HUDEP-2 (cell line): Measurements from ENCODE around the gene NELL1.

Experiments used
- DNase-seq, 76 experiments: peaks; one replicate each; lab custom pipeline; 2025; ENCODE audit not compliant: unreplicated experiment in 76 of 76; lab: John Stamatoyannopoulos, UW

Gene NELL1

GRCh38 chr11:20864628-20865027, 195.2 kb downstream of the NELL1 start:
- DNase-seq = no peak

GRCh38 chr11:20865161-20865560, 195.8 kb downstream of the NELL1 start:
- DNase-seq = no peak

DNA sequence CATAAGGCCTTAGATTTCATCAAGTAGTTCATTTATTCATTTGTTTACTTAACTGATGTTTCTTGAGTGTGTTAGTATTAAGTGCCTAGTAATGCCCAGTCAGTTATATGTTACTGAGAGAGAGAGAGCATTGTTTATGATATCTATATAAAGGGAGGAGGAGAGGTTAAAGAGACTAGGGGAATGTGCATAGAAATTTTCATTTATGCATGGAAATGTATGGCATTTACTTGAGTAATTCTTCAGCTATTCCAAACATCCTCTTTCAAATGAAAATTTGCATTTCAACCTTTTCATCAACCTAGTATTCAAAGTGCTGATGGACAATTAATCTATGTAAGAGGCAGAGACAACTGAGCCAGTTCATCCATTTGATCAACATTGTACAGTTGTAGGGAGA, 199.7 kb downstream of the NELL1 start:
- DNase-seq = no peak

GRCh38 chr11:20873054-20873453, 203.7 kb downstream of the NELL1 start:
- DNase-seq = peak in 31 of 76 experiments; percentile 1 to 59 (median 19)

DNA sequence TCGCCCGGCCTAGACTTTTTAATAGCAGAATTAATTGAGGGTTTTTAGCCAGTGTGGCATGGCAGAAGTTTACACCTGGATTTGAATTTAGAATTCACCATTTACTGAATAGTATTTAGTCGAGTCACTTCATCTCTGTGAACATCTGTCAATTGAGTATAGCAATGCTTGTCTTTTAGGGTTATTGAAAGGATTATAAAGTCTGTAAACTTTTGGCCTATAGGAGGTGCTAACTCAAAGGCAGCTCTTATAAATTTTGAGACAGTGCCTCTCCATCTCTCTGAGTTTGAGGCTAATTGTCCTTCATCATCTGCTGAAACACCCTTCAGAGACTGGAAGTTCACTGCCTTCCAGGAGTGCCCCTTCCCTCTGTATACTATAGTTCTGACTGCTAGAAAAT, 205.0 kb downstream of the NELL1 start:
- no peak for DNase-seq

DNA sequence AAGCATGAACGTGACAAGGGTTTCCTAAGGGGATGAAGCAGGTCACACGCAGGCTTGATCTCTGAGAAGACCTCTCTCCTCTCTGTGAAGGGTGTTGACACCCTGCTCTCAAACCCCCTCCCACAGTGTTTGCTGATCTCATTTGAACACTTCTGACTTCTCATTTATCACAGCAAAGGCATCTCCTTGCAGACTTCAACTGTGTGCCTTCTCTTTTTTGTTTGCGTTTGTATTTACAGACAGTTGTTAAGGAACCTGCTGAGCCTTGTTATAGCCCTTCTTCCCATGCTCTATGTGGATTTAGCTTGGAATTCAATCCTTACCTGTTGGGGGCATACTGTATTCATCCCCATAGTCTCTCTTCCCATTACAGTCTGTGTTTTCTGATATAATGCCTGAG, 206.5 kb downstream of the NELL1 start:
- DNase-seq = no peak

GRCh38 chr11:20876738-20877137, 207.4 kb downstream of the NELL1 start:
- DNase-seq = no peak

- no peak for DNase-seq
These were observed 210.7 kb downstream of the NELL1 start for GRCh38 chr11:20880094-20880493.

DNA sequence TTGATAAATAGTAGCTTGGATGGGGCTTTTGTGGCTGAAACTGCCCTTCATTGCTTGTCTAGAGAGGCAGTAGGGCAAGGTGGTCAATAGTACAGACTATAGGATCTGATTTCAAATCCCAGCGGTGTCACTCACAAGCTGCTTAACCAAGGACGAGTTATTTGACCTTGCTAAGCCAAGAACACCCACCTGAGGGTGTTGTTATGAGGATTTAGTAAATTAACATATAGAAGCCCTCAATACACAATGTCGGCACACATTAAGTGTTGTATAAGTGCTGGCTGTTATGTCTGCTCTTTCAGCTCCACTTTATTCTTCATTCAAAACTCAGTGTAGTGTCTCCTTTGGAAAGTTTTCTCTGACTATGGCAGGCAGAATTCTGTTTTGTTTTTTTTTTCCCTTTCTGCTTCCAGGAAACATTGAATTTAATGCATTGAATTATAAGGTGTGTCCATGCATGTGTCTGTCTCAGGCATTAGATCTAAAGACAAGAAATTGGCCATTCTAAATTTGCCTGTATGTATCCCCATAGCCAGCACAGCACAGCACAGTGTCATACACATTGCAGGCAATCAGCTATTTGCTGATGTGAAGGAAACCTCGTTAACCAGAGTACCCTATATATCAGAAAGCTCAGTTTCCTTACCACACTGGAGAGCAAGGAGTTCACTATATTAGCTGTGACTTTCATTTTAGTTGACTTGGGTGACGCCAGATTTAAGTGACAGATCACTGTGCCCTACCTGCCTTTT, 212.1 kb downstream of the NELL1 start:
- no peak for DNase-seq

GRCh38 chr11:20887137-20887536, 217.8 kb downstream of the NELL1 start:
- DNase-seq = no peak

DNA sequence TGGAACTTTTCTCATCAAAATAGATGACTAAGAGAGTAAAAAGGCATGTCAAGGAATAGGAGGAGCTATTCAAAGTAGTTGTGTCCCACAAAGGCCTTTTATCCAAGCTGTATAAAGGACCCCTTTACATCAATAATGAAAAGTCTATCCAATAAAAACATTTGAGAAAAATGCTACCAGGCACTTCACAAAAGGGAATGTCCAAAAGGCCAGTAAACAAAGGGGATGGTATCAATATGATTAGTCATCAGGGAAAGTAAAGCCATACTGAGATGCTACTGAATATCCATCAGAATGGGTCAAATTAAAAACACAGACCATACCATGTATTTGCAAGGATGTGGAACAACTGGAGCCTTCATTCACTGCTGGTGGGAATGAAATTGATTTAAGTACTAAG, 224.9 kb downstream of the NELL1 start:
- no peak for DNase-seq

- DNase-seq = peak in 9 of 76 experiments; percentile 0 to 38 (median 5)
These were observed 240.8 kb downstream of the NELL1 start for GRCh38 chr11:20909995-20910726.

GRCh38 chr11:20910733-20911132, 241.3 kb downstream of the NELL1 start:
- no peak for DNase-seq

- no peak for DNase-seq
These were observed 242.9 kb downstream of the NELL1 start for GRCh38 chr11:20912065-20912821.

DNA sequence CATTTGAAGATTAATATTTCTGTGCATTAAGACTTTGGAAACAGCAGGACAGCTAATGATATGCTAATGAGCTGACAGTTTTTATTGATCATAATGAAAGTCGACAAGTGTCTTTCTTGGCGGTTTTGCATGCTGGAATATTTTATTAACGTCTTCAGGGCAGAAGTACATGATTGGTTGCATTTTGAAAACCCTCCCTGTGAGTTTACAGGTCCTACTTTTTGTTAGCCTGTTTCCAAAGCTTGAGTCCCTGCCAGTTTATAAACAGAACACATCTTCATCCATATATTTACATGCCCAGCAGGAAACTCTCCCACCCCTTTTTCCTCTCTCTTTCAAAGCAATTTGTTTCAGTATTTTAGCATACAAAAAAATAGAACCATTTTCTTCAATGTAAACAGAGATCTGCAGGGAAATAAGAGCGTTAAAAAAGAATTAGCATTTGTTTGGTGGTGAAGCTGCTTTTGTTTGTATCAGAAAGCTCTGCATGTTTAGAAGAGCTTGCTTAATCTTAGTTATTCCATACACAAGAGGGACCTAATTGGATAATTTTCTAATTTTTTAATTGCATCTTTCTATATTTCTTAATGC, 243.6 kb downstream of the NELL1 start:
- no peak for DNase-seq

DNA sequence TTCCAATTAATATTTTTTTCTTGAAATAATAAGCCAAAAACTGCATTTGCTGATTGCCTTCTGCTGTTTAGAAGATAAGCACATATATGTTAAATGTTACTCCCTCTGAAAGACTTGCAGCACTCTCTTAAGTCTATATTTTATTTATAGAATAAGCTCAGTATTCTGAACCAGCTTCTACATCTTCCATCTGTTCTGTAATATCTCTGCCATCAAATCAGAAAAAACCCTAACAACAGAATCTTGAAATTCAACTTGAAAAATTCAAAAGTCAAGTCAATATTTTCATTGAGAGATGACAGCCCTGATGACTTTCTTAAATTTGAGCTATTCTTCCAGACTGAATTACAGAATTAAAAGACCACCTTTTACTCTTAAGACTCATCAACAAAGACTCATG, 247.9 kb downstream of the NELL1 start:
- no peak for DNase-seq

GRCh38 chr11:20926799-20927540, 257.6 kb downstream of the NELL1 start:
- DNase-seq = no peak

DNA sequence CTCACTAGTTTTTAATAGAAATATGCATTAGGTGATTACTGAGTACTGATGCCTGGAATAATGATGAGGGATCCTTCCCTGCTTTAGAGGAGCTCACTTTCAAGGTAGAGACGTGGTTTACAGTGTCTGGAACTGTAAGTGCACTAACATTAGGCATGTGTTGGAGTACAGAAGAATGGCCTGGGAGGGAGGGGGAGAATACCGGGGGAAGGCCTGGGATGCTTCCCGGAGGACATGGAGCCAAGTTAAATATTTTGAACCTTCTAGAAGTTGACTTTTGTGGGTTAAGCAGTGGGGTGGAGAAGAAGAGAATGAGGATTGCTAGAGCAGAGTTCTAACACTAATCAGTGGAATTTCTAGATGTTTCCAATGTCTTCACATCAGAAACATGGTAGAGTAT, 261.6 kb downstream of the NELL1 start:
- DNase-seq = no peak

DNA sequence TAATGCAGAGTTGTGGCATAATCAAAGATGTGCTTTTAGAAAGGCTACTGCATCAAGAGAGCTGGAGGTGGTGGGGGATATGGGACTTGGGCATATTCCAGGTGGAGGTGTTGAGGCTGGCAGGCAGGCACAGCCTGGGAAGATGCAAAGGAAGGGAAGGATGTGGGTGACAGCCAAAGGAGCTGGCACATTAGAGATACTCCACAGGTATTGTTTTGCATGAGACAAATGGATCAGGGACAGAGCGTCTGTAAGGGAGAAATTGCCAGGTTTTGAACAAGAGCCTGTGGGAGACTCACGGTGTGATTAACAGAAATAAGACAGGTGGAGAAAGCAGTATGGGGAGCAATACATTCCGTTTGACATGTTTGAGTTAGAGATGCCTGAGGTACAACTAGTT, 263.7 kb downstream of the NELL1 start:
- no peak for DNase-seq

GRCh38 chr11:20933958-20934357, 264.6 kb downstream of the NELL1 start:
- DNase-seq = no peak
